Fibroblast of skin of right quadriceps (primary cell): ENCODE measurements around the gene CARMIL3.
"Not testable (repeated sequence)": the region's sequence is repeated elsewhere in the genome, so short reads cannot be mapped to it uniquely, and the experiment has no call there.

Source experiments
- DNase-seq: peaks from one replicate; pipeline ENCODE4 v3.0.0-alpha.2; 2013

Gene CARMIL3, protein sequence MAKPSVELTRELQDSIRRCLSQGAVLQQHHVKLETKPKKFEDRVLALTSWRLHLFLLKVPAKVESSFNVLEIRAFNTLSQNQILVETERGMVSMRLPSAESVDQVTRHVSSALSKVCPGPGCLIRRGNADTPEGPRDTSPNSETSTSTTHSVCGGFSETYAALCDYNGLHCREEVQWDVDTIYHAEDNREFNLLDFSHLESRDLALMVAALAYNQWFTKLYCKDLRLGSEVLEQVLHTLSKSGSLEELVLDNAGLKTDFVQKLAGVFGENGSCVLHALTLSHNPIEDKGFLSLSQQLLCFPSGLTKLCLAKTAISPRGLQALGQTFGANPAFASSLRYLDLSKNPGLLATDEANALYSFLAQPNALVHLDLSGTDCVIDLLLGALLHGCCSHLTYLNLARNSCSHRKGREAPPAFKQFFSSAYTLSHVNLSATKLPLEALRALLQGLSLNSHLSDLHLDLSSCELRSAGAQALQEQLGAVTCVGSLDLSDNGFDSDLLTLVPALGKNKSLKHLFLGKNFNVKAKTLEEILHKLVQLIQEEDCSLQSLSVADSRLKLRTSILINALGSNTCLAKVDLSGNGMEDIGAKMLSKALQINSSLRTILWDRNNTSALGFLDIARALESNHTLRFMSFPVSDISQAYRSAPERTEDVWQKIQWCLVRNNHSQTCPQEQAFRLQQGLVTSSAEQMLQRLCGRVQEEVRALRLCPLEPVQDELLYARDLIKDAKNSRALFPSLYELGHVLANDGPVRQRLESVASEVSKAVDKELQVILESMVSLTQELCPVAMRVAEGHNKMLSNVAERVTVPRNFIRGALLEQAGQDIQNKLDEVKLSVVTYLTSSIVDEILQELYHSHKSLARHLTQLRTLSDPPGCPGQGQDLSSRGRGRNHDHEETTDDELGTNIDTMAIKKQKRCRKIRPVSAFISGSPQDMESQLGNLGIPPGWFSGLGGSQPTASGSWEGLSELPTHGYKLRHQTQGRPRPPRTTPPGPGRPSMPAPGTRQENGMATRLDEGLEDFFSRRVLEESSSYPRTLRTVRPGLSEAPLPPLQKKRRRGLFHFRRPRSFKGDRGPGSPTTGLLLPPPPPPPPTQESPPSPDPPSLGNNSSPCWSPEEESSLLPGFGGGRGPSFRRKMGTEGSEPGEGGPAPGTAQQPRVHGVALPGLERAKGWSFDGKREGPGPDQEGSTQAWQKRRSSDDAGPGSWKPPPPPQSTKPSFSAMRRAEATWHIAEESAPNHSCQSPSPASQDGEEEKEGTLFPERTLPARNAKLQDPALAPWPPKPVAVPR (N-terminal part only)

DNA sequence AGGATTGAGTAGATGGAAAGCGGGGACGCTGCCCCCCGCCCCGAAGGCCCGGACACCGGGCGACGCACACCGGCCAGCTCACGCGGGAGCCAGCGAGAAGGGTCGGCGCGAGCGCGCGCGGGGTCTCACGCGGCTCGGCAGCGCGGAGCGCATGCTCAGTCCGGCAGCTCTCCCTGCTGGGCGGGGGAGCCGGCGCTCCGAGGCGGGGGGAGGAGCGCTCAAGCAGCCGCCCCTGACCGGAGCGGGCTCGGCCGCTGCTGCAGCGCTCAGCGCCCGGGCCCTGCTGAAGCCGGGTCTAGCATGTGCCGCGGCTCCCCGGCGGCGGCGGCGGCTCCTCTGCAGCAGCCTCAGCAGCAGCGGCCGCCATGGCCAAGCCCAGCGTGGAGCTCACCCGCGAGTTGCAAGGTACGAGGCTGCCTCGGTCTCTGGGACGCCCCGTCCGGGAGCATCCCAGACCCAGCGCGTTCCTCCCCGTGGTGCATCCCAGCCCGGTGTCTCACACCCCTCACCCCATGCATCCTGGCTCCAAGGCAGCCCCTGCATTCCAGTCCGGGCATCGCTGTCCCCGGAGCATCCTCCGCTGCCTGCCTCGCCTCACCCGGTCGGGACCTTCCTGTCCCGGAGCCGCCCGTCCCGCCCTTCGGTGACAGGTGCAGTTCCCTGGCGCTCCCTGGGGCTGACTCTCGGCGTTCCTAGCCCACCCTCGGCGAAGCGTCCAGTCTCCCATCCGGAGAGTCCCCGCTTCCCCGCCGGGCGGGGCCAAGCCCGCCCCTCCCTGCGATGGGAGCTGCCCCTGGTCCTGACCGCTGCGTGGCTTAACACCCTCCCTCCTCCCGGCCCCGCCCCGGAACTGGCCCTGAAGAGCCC is at the start of gene CARMIL3:
Gene CARMIL3 (plus strand): TSS at position 221 of the 867 bp plus-strand sequence. CDS start 145 bp downstream, at position 366.
- DNase-seq, result peak; percentile 31

DNA sequence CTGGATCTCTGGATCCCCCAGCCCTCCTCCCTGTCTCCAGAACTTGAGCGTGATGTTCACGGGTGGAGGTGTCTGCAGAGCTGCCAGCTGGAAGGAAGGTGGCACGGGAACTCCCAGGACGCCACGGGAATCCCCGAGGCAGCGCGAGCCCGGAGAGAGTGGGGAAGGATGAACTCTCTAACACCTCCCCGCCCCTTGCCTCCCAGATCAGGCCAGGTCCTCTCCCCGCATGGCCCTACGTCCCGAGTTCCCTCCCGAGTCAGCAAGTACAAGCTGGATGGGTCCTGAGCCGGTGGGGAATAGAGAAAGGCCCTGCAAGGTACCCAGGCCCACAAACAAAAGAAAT is 45.4 kb upstream of the CARMIL3 start:
- not testable (repeated sequence) for DNase-seq

DNA sequence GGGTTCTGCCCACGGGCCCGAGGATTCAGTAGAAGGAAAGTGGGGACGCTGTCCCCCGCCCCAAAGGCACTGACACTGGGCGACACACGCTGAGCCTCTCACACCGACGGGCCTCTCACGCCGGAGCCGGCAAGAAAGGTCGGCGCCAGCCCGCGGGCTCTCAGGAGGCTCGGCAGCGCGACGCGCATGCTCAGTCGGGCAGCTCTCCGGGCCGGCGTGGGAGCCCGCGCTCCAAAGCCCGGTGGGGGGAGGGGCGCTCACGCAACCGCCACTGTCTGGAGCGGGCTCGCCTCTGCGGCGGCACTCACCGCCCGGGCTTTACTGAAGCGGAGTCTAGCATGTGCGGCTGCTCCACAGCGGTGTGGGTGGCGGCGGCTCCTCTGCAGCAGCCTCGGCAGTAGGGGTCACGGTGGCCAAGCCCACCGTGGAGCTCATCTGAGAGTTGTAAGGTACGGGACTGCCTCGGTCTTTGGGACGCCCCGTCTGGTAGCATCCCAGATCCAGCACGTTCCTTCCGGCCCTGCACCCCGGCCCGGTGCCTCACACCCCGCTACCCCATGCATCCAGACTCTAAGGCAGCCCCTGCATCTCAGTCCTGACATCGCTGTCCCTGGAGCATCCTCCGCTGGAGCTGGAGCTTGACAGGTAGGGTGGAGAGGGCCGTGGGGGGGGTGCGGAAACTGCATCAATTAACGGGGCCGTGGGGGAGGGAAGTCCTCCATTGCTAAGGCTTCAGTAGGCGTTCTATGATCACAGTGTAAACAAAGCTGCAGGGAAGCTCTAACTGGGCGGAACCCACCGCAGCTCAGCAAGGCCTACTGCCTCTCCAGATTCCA is 44.8 kb upstream of the CARMIL3 start:
- DNase-seq, result peak; percentile 15

DNA sequence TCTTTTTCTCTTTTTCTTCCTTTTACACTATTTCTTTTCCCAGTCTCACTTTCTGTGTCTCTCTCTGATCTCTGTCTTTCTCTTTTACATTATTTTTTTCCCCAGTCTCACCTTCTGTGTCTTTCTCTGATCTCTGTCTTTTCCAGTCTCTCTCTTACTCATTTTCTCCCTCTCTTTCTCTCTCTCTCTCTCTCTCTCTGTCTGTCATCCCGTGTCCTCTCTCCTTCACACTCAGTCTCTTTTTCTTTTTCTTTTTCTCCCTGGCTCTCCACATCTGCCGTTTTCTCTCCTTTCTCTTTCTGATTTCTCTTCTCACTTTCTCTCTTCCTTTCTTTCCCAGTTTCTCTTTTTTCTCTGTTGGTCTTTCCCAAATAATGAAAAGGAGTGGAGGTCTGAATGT is 40.8 kb upstream of the CARMIL3 start:
- no peak for DNase-seq

DNA sequence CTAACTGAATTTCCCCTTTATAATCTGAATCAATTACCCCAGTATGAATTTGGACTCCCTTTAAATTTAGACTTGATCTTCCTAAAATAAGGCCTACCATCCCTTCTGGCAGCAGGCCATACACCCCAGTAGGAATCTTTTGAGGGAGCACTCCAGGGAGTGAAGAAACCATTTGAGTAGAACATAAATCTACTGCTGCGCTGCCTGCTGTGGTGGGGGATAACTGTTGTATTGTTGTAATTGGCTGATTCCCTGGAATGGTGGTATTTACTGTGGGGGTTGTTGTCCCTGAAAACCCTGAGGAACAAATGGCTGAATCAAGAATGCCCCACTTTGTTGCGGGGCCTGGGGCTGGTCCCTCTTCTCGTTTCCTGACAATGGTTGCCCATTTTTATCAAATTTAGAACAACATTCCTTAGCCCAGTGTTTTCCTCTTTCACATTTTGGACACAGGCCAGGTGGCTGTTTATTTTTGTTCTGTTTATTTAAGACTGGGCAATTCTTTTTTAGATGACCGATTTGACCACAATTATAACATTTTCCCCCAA is 39.0 kb upstream of the CARMIL3 start:
- not testable (repeated sequence) for DNase-seq

DNA sequence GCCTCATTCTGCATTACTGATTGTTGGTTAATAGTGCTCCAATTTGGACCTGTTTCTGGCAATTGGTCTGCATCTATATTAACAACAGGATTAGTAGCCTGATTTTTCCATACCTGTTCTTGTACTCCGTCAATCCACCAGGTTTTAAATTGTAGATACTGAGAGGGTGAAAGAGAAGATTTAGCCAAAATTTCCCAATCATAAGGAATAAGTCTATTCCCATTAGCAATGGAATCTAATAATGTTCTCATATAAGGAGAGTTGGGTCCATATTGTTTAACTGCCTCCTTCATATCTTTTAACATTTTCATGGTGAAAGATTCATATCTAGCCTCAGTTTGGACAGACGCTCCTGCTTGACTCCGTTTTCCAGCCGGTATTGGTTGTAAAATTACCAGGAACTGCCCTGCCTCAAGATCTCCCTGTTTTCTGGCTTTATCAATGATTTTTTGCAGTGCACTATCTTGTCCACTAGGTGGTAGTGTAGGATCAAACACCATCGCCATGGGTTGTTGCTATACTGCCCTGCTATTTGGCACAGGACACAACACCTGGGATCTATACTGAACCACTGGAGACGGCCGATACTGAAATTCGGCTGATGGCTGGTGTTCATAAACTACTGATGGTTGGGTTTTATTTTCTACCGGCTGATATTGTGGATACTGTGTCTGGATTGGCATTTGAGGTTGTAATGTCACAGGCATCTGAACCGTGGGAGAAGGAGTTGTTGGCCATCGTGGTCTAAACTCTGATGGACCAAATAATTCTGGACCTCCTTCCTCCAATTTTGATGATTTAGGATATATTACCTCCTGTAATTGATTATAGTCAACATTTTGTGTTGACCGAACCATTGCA is 37.9 kb upstream of the CARMIL3 start:
- peak; percentile 51 for DNase-seq

DNA sequence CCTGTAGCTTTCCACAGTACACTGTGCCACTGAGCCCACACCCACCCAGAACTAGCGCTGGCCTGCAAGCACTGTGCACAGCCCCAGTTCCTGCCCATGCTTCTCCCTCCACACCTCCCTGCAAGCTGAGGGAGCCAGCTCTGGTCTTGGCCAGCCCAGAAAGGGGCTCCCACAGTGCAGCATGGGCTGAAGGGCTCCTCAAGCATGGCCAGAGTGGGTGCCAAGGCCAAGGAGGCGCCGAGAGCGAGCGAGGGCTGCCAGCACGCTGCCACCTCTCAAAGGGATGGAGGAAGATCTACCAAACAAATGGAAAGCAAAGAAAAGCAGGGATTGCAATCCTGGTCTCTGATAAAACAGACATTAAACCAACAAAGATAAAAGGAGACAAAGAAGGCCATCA is 36.1 kb upstream of the CARMIL3 start:
- not testable (repeated sequence) for DNase-seq

DNA sequence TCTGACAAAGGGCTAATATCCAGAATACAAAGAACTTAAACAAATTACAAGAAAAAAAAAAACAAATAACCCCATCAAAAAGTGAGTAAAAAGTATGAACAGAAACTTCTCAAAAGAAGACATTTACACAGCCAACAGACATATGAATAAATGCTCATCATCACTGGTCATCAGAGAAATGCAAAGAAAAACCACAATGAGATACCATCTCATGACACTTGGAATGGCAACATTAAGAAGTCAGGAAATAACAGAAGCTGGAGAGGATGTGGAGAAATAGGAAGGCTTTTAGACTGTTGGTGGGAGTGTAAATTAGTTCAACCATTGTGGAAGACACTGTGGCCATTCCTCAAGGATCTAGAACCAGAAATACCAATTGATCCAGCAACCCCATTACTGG is 32.8 kb upstream of the CARMIL3 start:
- DNase-seq, result not testable (repeated sequence)

DNA sequence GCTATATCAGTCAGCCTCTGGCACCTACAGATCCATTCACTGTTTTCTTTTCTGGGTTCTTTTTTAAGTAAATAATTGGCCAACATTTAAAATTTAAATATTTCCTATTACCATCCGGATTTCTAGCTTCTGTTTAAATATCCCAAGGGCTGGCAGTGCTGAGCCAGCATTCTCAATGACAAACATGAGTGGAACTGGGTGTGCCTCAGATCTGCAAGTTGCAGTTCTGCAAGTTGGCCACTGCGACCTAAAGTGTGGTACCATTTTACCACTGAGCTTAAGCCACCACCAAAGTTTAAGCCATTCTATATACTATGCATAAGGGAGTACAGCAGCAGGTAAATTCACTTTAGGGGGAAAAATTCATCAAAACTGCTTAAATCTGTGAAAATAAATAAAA is 31.9 kb upstream of the CARMIL3 start:
- not testable (repeated sequence) for DNase-seq

DNA sequence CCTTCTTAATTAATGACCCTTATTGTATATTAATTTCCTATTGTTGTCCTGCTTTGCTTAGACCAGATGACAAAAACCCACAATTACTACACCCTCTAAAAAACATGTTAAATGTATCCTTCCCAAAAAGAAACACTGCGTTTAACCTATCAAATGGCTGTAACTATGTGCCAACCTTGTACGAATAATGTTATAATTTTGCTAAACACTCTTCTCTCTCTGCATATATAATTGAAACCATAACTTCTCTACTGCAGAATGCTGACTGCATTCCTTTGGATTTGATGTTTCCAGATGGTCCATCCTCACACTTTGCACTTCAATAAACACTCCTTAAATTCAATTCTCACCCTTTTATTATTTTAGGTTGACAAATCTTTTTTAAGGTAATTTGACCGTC is 31.3 kb upstream of the CARMIL3 start:
- not testable (repeated sequence) for DNase-seq

DNA sequence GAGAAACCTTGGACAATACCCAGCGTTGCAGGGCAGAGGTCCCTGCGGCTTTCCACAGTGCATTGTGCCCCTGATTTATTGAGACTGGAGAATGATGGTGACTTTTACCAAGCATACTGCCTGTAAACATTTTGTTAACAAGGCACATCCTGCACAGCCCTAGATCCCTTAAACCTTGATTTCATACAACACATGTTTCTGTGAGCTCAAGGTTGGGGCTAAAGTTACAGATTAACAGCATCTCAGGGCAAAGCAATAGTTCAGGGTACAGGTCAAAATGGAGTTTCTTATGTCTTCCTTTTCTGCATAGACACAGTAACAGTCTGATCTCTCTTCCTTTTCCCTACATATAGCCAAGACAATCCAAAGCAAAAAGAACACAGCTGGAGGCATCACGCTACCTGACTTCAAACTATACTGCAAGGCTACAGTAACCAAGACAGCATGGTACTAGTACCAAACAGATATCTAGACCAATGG is 26.8 kb upstream of the CARMIL3 start:
- not testable (repeated sequence) for DNase-seq

DNA sequence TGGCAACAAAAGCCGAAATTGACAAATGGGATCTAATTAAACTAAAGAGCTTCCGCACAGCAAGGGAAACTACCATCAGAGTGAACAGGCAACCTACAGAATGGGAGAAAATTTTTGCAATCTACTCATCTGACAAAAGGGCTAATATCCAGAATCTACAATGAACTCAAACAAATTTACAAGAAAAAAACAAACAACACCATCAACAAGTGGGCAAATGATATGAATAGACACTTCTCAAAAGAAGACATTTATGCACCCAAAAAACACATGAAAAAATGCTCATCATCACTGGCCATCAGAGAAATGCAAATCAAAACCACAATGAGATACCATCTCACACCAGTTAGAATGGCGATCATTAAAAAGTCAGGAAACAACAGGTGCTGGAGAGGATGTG is 22.1 kb upstream of the CARMIL3 start:
- not testable (repeated sequence) for DNase-seq

DNA sequence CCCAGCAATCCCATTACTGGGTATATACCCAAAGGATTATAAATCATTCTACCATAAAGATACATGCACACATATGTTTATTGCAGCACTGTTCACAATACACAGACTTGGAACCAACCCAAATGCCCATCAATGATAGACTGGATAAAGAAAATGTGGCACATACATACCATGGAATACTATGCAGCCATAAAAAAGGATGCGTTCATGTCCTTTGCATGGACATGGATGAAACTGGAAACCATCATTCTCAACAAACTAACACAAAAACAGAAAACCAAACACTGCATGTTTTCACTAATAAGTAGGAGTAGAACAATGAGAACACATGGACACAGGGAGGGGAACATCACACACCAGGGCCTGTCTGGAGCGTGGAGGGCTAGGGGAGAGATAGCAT is 20.5 kb upstream of the CARMIL3 start:
- not testable (repeated sequence) for DNase-seq

DNA sequence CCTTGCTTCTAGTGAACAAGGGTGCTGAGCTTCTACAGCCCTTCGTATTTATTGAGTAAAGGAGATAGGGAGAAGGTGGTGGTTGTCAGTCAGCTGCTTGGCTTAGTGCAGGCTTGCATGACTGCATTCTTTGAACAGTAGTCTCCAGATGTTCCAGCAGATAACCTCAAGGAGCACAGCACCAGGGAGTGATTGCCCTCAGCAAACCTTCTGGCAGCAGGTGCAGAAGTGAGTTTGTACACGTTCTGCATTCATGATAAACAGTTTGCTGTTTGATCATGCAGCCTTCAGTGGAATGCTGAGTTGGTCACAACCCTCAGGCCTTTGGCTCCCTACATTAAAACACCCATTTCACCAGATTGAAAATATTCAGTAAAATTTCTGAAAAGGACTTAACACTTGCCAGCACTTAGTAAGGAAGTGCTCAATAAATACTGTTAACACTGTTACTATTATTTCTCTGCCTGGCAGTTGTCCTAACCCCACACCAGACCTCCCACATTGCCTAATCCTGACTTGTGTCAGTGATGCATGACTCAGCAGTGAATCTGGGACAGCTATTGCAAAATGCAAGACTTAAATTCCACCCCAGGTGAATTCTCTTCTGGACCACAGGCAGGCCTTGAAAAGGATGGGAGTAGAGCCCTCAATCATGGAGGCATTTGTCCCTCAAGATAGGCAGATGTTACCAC is 18.9 kb upstream of the CARMIL3 start:
- DNase-seq, result peak; percentile 80

DNA sequence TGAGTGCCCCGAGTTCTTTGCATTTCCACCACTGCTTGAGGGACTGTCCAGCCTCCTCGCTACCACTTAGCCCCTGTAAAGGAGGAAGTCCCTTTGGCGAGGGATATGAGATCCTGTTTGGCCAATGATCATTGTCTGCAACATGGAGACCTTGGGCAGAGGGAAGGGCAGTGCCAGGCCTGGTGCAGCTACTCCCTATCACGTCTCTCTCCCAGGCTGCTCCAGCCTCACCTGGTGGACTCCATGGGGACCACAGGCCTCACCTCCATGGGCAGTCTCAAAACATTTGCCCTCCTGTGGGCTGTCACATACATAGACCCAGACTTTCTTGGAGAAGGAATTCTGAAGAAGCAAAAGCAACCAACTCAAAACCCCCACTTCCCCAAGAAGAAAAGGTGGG is 16.0 kb upstream of the CARMIL3 start:
- not testable (repeated sequence) for DNase-seq

DNA sequence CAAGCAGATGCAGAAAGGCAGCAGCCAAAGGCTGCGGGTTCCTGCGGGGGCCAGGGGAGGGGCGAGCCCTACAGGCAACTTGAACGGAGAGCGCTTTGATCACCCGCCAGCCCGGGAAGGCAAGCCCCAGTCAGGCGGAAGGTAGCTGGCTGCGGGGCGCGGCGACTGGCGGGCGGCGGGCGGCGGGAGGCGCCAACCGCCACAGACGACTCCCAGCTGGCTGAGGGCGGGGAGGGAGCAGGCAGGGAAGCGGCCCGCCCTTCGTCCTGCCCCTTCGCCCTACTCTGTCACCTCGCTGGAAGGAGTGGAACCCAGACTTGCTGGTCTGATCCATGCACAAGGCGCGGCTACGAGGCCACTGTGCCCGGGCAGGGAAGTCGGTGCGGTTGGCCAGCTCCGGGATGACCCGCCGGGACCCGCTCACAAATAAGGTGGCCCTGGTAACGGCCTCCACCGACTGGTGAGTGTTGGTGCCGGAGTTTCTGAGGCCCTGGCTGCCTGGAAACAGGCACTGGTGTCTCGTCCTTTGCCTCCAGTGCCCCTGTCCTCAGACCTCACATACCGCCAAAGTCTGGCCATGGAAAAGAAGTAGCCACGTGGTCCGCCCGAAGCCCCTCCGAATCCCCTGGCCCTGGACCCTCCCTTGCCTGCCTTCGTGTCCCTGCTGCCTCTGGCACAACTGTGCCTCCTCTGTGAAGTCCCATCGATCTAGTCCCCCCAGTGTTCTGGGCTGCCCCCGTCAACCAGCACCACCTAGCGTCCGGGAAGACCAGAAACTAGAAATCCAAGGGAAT is 15.4 kb upstream of the CARMIL3 start:
- DNase-seq, result peak; percentile 66

DNA sequence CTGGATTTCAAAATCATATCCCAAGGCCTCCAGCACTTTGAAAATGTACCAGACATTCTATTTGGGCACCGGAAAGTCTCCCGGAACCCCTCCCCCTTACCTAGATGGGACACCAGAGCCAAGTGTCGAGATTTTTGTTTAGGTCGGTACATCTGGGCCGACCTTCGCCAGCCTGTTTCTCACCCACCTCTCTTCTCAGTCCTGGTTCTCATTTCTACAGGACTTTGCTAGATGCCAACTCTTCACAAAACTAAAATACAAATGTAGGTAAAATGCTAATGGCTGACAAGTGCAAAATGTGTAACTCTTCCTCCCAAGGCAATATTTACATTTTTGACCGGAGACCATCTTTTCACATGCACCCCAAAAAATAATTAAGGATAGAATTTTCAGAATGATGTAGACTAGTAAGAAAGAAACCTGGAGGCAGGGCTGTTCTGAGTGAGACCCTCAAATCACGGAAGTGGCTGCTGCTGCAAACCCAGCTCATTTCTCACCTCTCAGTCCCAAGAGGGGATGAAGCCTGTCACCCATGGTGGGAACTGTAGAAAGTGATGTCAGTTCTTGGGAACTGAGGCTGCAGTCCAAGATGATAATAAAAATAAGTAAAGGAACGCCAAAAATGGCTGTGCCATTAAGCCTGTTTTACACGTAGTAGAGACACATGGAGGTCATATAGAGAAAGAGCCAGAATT is 14.7 kb upstream of the CARMIL3 start:
- DNase-seq, result not testable (repeated sequence)
